Calu3 (cell line): Measurements from ENCODE around the gene UGT3A2. TPM values are rescaled to one million over a fixed set of nuclear protein-coding genes. Genes with fewer than 3 reads are reported as not detected.

Experiments used
- BruUV-seq: library from RNA; stranded (reverse); fragments of 400-500 nt; replicated peaks from 2 replicates; lab custom pipeline; 2021; lab: Mats Ljungman, UMichigan
- CTCF ChIA-PET: fragments of 300-600 bp; sonication (Branson Sonifier 250); formaldehyde crosslinking; loops from one replicate; lab custom pipeline; 2022; ENCODE audit warnings: antibody characterized with exemption; lab: Charles Lee
- DNase-seq: peaks from one replicate; pipeline ENCODE4 v3.0.0; 2022
- H3K27ac Mint-ChIP-seq: one replicate; pipeline ENCODE4 v1.8.0; 2022; ENCODE audit warnings: mixed read lengths; ENCODE audit not compliant: unreplicated experiment
- H3K27me3 Mint-ChIP-seq: one replicate; pipeline ENCODE4 v1.8.0; 2022; ENCODE audit warnings: mixed read lengths; ENCODE audit not compliant: unreplicated experiment
- H3K36me3 Mint-ChIP-seq: one replicate; pipeline ENCODE4 v1.8.0; 2022; ENCODE audit warnings: mild to moderate bottlenecking, moderate library complexity, mixed read lengths; ENCODE audit not compliant: insufficient read depth, unreplicated experiment
- H3K4me1 Mint-ChIP-seq: one replicate; pipeline ENCODE4 v1.8.0; 2022; ENCODE audit warnings: mild to moderate bottlenecking, low read depth, mixed read lengths; ENCODE audit not compliant: unreplicated experiment
- H3K4me3 Mint-ChIP-seq: one replicate; pipeline ENCODE4 v1.8.0; 2022; ENCODE audit warnings: mild to moderate bottlenecking, low read depth, moderate library complexity, mixed read lengths; ENCODE audit not compliant: unreplicated experiment
- H3K9me3 Mint-ChIP-seq: one replicate; pipeline ENCODE4 v1.8.0; 2022; ENCODE audit warnings: low read depth, mixed read lengths; ENCODE audit not compliant: unreplicated experiment
- CTCF ChIP-seq: fragments of 200-600 bp; IDR thresholded peaks from one replicate; pipeline ENCODE4 v1.8.0; 2022; ENCODE audit warnings: antibody characterized with exemption; ENCODE audit not compliant: unreplicated experiment
- intact Hi-C: fragments of 100-400 bp; cut with micrococcal nuclease; formaldehyde crosslinking; loops from one replicate; pipeline ENCODE4 v1.10.0; 2022; ENCODE audit not compliant: unreplicated experiment
- total RNA-seq: library from RNA; stranded (reverse); gene quantifications from 2 replicates; pipeline ENCODE4 v1.2.3, GENCODE V29; 2022

The UGT3A2 gene
- total RNA-seq, 1 experiment from 2014 or later, result not detected

DNA sequence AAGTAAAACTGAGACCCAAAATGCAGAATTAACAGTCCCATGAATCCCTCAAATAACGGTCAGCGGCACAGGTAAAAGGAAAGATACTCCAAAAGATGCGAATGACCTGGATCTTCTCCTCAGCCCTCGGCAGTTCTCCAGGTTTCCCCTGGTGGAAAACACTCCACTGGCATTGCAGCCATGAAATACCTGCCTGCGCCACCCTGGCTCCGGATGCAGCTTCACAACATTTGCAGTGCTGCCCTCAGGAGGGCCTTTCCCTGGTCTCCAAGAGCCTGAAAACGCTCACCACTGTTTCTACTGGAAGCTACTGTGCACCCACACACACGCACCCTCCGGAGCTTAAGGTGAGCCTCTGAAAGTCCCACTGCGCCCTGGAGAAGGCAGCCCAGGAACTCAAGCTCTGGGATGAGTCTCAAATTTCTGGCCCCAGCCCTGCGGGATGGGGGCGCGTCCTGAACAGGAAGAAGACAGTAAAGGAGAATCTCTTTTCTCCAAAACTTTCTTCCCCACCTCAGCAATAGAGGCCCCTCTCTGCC is 612 bp downstream of the UGT3A2 start:
- no peak overlapping the region for H3K27ac Mint-ChIP-seq
- peaks cover 1% of the 10 kb centered on the region for H3K36me3 Mint-ChIP-seq
- H3K9me3 Mint-ChIP-seq, result no peaks in the 10 kb centered on the region
- no peak for DNase-seq
- no peak for TF ChIP-seq CTCF
- CTCF ChIA-PET, result no interaction called here
- intact Hi-C loops, result no loop called here
- BruUV-seq, result no TSS peak
- peaks cover 4% of the 10 kb centered on the region for H3K4me1 Mint-ChIP-seq
- H3K4me3 Mint-ChIP-seq, result no peak overlapping the region
- H3K27me3 Mint-ChIP-seq, result peaks cover 39% of the 10 kb centered on the region

- H3K27me3 Mint-ChIP-seq, result peaks cover 15% of the 10 kb centered on the region
- no peak overlapping the region for H3K4me3 Mint-ChIP-seq
- no TSS peak for BruUV-seq
- no peak for TF ChIP-seq CTCF
- CTCF ChIA-PET, result no interaction called here
- H3K4me1 Mint-ChIP-seq, result no peaks in the 10 kb centered on the region
- H3K36me3 Mint-ChIP-seq, result no peaks in the 10 kb centered on the region
- intact Hi-C loops, result no loop called here
- H3K27ac Mint-ChIP-seq, result no peak overlapping the region
- DNase-seq, result no peak
- H3K9me3 Mint-ChIP-seq, result no peaks in the 10 kb centered on the region
Observed at GRCh38 chr5:36060420-36060887, 6.2 kb downstream of the UGT3A2 start.

DNA sequence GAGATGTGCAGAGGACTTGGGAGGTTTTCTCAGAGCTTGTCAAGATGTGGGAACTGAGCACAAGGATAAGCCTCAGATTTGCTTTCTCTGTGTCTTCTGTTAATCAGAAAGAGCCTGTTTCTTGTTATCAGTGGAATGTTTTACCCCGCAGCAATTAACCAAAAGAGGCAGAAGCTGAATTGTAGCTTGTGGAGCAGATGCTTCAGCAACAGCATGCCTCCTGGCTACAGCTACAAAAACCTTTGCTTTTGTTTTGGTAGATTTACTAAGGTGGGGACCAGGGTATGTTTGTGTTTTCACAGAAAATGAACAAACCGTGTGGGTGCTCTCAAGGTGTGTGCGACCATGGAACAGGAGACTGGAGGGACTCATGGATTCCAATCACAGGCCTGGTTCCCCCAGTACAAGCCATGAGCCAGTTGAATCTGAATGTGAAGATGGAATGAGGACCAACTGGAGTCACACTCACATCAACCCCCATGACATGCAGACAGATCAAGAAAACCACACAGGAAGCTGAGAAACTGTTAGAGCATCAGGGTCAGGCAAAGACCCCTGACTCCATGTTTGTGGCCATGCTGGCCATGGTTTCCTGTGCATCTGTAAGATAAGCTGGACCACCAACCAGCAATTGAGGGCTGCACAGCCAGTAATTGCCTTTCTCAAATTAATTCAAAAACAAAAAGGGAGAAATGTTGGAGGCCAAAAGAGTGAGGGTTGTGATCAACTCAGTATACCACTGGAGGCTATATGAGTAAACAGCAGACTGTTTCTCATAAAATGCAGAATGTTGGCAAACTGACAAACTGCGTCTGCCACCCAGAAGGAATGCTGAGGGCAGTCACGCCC is 6.9 kb downstream of the UGT3A2 start:
- BruUV-seq, result no TSS peak
- DNase-seq, result no peak
- Mint-ChIP-seq H3K4me1 (no peaks in the 10 kb centered on the region), H3K4me3 (no peak overlapping the region), H3K27me3 (peaks cover 12% of the 10 kb centered on the region), H3K9me3 (no peaks in the 10 kb centered on the region), H3K36me3 (no peaks in the 10 kb centered on the region), H3K27ac (no peak overlapping the region)
- no peak for TF ChIP-seq CTCF
- intact Hi-C loops, result no loop called here
- CTCF ChIA-PET, result no interaction called here

DNA sequence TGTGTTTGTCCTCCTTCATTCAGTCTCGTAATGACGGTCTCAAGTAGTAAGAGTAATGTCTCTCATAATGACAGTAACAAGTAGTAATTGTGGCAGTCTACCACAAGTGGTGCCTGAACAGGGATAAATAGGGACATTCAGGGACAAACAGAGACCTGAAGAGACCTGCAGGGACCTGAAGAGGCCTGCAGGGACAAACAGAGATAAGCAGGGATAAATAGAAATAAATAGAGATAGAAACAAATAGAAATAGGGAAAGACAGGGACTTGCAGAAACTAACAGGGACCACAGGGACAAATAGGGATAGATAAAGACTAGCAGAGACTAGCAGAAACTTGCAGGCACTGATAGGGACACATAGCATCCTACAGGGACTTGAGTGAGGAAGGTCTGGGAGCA is 7.9 kb downstream of the UGT3A2 start:
- Mint-ChIP-seq H3K9me3 (no peaks in the 10 kb centered on the region), H3K36me3 (no peaks in the 10 kb centered on the region), H3K27me3 (peaks cover 2% of the 10 kb centered on the region), H3K4me1 (no peaks in the 10 kb centered on the region), H3K4me3 (no peak overlapping the region), H3K27ac (no peak overlapping the region)
- DNase-seq, result no peak
- TF ChIP-seq CTCF, result no peak
- no TSS peak for BruUV-seq
- CTCF ChIA-PET, result no interaction called here
- intact Hi-C loops, result no loop called here
